ENCODE data around the gene ACSL5.

Gene ACSL5

GRCh38 chr10:112390125-112390703 is 16.3 kb downstream of the ACSL5 start:
- Histone ChIP-seq H3K36me3 (replicated peaks; ENCODE audit: low read depth, low read length) (no peaks in the 10 kb centered on the region), H3K4me3 (ENCODE audit: low read length) (no peak overlapping the region), H3K4me2 (ENCODE audit: low read length) (no peak overlapping the region), H3K79me2 (ENCODE audit: low read length) (no peaks in the 10 kb centered on the region), H4K20me1 (ENCODE audit: insufficient read depth, low read length) (no peaks in the 10 kb centered on the region), H2AFZ (ENCODE audit: low read depth, low read length) (no peak overlapping the region), H3K27me3 (ENCODE audit: low read depth, low read length) (no peaks in the 10 kb centered on the region), H3K4me1 (ENCODE audit: low read length) (peaks cover 2% of the 10 kb centered on the region; the same call in 1 of the 2 replicates), H3K9me3 (ENCODE audit: insufficient read depth, low read length) (no peaks in the 10 kb centered on the region), H3K27ac (ENCODE audit: low read length) (no peak overlapping the region), H3K9ac (ENCODE audit: low read length) (no peak overlapping the region)
- TF ChIP-seq EZH2phosphoT487 (IDR thresholded peaks at IDR 0.05; ENCODE audit: low read depth) (no peak), CTCF (IDR thresholded peaks at IDR 0.05; ENCODE audit: low read depth, low read length) (no peak)

DNA sequence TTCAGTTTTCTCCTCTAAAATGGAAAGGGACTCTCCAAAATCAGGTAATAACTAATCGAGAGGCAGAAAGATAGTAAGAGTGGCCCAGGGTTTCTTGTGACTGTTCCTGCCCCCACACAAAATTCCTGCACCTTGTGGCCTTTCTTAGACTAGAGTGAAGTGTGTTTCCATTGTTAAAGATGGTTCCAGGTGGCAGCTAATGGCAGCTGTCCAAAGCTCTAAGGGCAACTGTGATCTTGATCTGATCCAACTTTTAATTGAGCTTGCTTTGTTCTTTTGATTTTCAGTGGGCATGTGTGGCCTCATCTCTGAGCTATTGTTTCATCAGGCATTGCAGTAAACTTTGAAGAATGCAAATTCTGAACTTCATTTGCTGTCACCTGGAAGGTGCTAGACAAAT is 19.4 kb downstream of the ACSL5 start:
- Histone ChIP-seq H3K79me2 (ENCODE audit: low read length) (no peaks in the 10 kb centered on the region), H3K27ac (ENCODE audit: low read length) (no peak overlapping the region), H3K9ac (ENCODE audit: low read length) (no peak overlapping the region), H3K9me3 (ENCODE audit: insufficient read depth, low read length) (no peaks in the 10 kb centered on the region), H4K20me1 (ENCODE audit: insufficient read depth, low read length) (no peaks in the 10 kb centered on the region), H2AFZ (ENCODE audit: low read depth, low read length) (no peak overlapping the region), H3K4me1 (ENCODE audit: low read length) (peaks cover 2% of the 10 kb centered on the region; the same call in 1 of the 2 replicates), H3K27me3 (ENCODE audit: low read depth, low read length) (no peaks in the 10 kb centered on the region), H3K36me3 (replicated peaks; ENCODE audit: low read depth, low read length) (no peaks in the 10 kb centered on the region), H3K4me2 (ENCODE audit: low read length) (no peak overlapping the region), H3K4me3 (ENCODE audit: low read length) (no peak overlapping the region)
- no peak for TF ChIP-seq EZH2phosphoT487 (IDR thresholded peaks at IDR 0.05; ENCODE audit: low read depth)
- TF ChIP-seq CTCF (IDR thresholded peaks at IDR 0.05; ENCODE audit: low read depth, low read length), result no peak

GRCh38 chr10:112393827-112394226 is 19.9 kb downstream of the ACSL5 start:
- H3K4me3 ChIP-seq (ENCODE audit: low read length), result no peak overlapping the region
- H2AFZ ChIP-seq (ENCODE audit: low read depth, low read length), result no peak overlapping the region
- no peak overlapping the region for H3K4me2 ChIP-seq (ENCODE audit: low read length)
- H3K4me1 ChIP-seq (ENCODE audit: low read length), result peaks cover 2% of the 10 kb centered on the region; the same call in 1 of the 2 replicates
- H3K36me3 ChIP-seq (replicated peaks; ENCODE audit: low read depth, low read length), result no peaks in the 10 kb centered on the region
- H3K79me2 ChIP-seq (ENCODE audit: low read length), result no peaks in the 10 kb centered on the region
- no peaks in the 10 kb centered on the region for H4K20me1 ChIP-seq (ENCODE audit: insufficient read depth, low read length)
- H3K27me3 ChIP-seq (ENCODE audit: low read depth, low read length), result no peaks in the 10 kb centered on the region
- H3K9ac ChIP-seq (ENCODE audit: low read length), result no peak overlapping the region
- no peak overlapping the region for H3K27ac ChIP-seq (ENCODE audit: low read length)
- no peaks in the 10 kb centered on the region for H3K9me3 ChIP-seq (ENCODE audit: insufficient read depth, low read length)
- TF ChIP-seq EZH2phosphoT487 (IDR thresholded peaks at IDR 0.05; ENCODE audit: low read depth) (no peak), CTCF (IDR thresholded peaks at IDR 0.05; ENCODE audit: low read depth, low read length) (no peak)

- Histone ChIP-seq H3K79me2 (ENCODE audit: low read length) (no peaks in the 10 kb centered on the region), H3K4me1 (ENCODE audit: low read length) (peaks cover 2% of the 10 kb centered on the region; the same call in 1 of the 2 replicates), H2AFZ (ENCODE audit: low read depth, low read length) (no peak overlapping the region), H3K36me3 (replicated peaks; ENCODE audit: low read depth, low read length) (peaks cover 6% of the 10 kb centered on the region), H3K9me3 (ENCODE audit: insufficient read depth, low read length) (no peaks in the 10 kb centered on the region), H3K27me3 (ENCODE audit: low read depth, low read length) (no peaks in the 10 kb centered on the region), H3K9ac (ENCODE audit: low read length) (no peak overlapping the region), H3K4me2 (ENCODE audit: low read length) (no peak overlapping the region), H4K20me1 (ENCODE audit: insufficient read depth, low read length) (no peaks in the 10 kb centered on the region), H3K4me3 (ENCODE audit: low read length) (no peak overlapping the region), H3K27ac (ENCODE audit: low read length) (no peak overlapping the region)
- TF ChIP-seq CTCF (IDR thresholded peaks at IDR 0.05; ENCODE audit: low read depth, low read length), result no peak
- no peak for TF ChIP-seq EZH2phosphoT487 (IDR thresholded peaks at IDR 0.05; ENCODE audit: low read depth)
Observed at GRCh38 chr10:112394475-112394875, 20.6 kb downstream of the ACSL5 start.

Data from OCI-LY3 (cell line).